Gastrocnemius medialis (tissue), 4 donors: ENCODE data around the gene NQO2.
"Not testable (repeated sequence)": the region's sequence is repeated elsewhere in the genome, so short reads cannot be mapped to it uniquely, and the experiment has no call there.

Source experiments
- POLR2A ChIP-seq, 2 donors: fragments of 450-650 bp; IDR thresholded peaks; one replicate each; pipeline ENCODE4 v1.6.1; 2017; ENCODE audit warnings: antibody characterized with exemption in 2 of 2, mild to moderate bottlenecking in 2 of 2, moderate library complexity in 2 of 2
- TF ChIP-seq, protein P1 (sequence below), 5 experiments: fragments of 450-650 bp in 3 of 5; fragments of 200-600 bp in 2 of 5; sonication (generic) in 2 of 5; IDR thresholded peaks in 4 of 5; conservative IDR thresholded peaks in 1 of 5; 1 replicate in 4 of 5; 2 replicates in 1 of 5; pipeline ENCODE4 v1.5.1; 2016 to 2019; ENCODE audit warnings: antibody characterized with exemption in 5 of 5, mild to moderate bottlenecking in 3 of 5, moderate library complexity in 3 of 5

DNA sequence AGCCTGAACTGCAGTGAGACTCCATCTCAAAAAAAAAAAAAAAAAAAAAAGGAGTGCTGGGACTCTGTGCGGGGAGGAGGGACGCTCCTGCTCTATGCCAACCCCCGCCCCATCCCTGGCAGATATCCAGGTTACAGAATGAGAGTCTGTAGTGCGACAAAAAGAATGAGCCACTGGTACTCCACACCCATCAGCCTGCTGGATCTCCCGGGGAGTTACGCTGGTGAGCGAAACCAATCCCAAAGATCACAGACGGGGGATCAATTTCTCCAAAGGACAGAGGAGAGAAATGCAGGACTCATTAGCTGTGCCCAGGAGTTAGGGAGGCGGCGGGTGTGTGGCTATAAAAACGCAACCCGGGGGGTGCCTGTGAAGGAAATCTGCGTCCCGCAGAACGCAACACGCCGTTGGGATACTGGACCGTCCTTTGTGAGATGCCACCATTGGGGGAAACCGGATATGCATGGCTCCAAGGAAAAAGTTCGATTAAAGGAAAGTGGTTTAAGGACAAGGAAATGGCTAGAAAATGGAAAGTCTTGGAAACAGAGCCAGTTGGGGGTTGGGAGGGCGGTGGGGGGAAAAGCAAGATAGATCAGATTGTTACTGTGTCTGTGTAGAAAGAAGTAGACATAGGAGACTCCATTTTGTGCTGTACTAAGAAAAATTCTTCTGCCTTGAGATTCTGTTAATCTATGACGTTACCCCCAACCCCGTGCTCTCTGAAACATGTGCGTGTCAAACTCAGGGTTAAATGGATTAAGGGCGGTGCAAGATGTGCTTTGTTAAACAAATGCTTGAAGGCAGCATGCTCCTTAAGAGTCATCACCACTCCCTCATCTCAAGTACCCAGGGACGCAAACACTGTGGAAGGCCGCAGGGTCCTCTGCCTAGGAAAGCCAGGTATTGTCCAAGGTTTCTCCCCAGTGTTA lies 54.8 kb downstream of the NQO2 start:
- TF ChIP-seq POLR2A (IDR thresholded peaks at IDR 0.05): not testable (repeated sequence)
- TF ChIP-seq, protein P1, sequence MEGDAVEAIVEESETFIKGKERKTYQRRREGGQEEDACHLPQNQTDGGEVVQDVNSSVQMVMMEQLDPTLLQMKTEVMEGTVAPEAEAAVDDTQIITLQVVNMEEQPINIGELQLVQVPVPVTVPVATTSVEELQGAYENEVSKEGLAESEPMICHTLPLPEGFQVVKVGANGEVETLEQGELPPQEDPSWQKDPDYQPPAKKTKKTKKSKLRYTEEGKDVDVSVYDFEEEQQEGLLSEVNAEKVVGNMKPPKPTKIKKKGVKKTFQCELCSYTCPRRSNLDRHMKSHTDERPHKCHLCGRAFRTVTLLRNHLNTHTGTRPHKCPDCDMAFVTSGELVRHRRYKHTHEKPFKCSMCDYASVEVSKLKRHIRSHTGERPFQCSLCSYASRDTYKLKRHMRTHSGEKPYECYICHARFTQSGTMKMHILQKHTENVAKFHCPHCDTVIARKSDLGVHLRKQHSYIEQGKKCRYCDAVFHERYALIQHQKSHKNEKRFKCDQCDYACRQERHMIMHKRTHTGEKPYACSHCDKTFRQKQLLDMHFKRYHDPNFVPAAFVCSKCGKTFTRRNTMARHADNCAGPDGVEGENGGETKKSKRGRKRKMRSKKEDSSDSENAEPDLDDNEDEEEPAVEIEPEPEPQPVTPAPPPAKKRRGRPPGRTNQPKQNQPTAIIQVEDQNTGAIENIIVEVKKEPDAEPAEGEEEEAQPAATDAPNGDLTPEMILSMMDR (IDR thresholded peaks at IDR 0.05 in 4 of 5, conservative IDR thresholded peaks at IDR 0.05 in 1 of 5): not testable (repeated sequence)
